NCI-H345 treated with DMSO at 0.1 percent for 48 hours (cell line): ENCODE measurements around the gene TMEM176B.

Experiments used
- DNase-seq: peaks from one replicate; lab custom pipeline; 2025; ENCODE audit not compliant: unreplicated experiment; lab: John Stamatoyannopoulos, UW

TMEM176B gene

GRCh38 chr7:150799741-150800580 lies at the start of gene TMEM176B:
Gene TMEM176B (minus strand): TSS chr7:150800364. CDS start chr7:150796569, 3,795 bp downstream.
- DNase-seq, result no peak

GRCh38 chr7:150849204-150849775 lies 49.1 kb upstream of the TMEM176B start:
- DNase-seq, result no peak

DNA sequence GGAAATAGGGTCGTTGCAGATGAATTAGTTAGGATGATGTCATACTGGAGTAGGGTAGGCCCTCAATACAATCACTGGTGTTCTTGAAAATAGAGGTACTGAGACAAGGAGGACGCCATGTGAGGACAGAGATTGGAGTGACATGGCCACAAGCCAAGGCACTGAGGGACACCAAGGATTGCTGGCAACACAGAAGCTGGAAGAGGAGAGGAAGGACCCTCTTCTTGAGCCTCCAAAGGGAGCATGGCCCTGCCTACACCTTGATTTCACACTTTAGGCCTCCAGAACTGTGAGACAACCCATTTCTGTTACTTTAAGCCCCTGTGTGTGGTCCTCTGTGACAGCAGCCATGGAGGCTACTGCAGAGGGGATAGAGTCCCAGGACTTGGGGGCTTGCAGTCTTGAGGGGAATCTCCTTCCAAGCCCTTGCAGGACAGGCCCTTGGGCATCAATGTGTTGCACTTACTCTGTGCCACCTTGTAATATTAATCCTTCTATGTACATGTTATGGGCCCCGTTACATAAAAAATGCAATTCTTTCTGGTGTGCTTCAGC lies 48.5 kb upstream of the TMEM176B start:
- no peak for DNase-seq

DNA sequence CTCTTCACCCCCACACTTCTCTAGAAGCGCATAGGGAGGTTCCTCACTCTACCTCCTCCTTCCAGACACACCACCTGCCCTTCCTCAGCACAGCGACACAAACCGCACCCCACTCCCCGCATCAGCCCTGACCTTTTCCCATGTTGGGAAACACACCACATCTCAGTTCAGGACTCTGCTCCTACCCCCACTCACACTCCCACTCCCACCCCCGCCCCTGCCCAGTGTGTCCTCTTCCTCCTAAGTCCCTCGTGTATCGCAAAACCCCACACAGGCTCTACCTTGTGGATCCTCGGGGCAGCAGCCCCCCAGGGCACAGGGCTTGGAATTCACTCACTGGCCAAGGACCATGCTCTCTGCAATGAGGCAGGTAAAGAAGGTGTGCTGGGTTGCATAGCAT lies 47.9 kb upstream of the TMEM176B start:
- no peak for DNase-seq

DNA sequence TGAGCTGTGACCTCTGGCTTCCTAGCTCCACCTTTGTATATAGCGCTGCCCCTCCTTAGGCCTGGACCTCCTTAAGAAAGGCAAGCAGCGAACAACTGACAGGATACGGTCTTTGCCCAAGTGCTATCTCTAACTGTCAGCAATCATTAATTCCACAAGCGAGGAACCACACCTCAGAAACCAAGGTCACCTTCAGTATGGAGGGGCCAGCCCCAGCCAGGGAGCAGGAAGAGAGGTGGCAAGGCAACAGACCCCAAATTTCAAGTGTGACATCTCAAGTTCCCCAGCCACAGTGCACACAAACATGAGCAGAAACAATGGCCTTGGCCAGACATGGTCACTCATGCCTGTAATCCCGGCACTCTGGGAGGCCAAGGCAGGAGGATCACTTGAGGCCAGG lies 47.4 kb upstream of the TMEM176B start:
- no peak for DNase-seq

- DNase-seq, result no peak
Observed at GRCh38 chr7:150846291-150847115, 46.3 kb upstream of the TMEM176B start.

- DNase-seq, result no peak
Observed at GRCh38 chr7:150845421-150845861, 45.3 kb upstream of the TMEM176B start.

DNA sequence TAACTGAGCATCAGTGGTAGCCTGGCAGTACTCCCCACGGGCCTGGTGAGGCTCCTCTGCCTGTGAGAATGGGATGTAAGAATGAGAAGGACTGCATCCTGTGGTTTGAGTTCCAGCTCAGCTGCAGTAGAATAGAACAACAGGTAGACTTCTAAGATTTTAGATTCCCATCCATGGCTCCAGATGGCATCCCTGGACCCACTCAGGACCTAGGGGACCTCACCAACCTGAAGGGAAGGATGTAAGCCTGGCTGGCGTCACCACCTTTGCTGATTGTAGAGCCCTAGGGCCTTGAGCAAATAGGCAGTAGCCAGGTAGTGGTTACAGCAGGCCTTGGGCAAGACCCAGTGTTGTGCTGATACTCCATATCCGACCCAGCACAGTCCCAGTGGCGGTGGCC lies 42.6 kb upstream of the TMEM176B start:
- no peak for DNase-seq

DNA sequence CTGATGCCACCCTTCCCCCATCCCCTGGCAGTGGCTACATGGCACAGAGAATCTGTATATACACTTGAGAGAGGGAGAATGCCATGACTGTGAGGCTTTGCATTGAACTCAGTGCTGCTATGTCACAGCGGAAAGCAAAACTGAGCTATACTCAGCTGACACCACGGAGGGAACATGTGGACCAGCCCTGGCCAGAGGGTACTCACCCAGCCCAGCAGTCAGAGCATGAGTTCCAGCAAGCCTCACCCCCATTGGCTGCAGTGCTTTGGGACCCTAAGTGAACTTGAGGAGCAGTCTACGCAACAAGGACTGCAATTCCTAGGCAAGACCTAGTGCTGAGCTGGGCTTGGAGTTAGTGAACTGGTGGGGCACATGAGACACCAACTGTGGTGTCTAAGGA lies 41.9 kb upstream of the TMEM176B start:
- DNase-seq, result no peak

- no peak for DNase-seq
Observed at GRCh38 chr7:150838965-150839650, 38.9 kb upstream of the TMEM176B start.

DNA sequence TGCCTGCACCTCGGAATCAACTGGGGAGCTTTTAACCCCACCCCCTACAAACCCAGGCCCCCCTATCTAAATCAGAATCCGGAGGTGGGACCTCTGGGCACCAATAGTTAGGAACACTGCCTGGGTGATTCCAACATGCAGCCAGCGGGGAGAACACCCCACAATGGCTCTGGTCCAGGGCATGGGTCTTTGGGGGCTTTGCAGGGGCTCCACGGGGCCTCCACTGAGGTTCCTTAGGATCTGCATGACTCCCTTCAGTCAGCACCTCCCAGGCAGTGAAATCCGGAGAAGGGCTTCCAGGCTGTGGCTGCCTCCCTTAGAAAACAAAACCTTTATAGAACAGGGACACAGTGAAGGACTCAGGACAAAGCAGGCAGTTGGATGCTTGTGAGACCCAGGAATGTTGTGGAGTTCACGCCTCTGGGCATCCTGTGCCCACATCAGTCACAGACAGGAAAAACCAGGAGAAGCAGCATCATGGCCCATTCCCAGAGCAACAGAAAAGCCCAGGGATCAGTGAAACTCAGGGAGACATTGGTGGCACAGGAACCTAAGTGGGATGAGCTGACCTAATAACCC lies 35.6 kb upstream of the TMEM176B start:
- no peak for DNase-seq

DNA sequence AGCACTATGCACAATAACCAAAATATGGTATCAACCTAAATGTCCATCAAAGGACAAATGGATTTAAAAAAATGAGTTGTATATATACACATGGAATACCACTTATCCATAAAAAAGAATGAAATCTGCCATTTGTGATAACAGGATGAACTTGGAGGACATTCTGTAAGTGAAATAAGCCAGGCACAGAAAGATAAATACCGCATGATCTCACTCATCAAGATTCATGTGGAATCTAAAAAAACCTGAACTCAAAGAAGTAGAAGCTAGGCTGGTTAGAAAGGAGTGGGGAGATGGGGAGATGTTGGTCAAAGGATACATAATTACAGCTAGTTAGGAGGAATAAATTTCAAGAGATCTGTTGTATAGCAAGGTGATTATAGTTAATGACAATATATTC lies 34.9 kb upstream of the TMEM176B start:
- no peak for DNase-seq

DNA sequence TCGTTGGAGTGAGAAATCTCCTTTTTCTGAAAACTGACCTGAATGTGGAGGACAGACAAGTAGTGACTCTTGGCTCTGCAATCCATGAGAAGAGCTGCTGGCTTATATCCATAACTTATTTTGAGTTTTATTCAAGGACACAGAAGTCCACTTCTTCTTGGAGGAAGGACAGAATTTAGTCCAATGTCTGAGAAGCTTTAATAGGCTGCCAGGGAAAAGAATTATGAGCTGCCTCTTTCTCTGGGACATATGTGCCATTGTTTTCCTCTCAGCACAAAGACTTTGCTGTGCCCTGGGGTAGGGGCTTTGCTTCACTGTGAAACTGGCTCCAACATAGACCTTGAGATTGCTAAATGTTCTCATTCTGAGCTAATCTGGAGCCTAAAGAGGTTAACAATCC lies 31.7 kb upstream of the TMEM176B start:
- no peak for DNase-seq

- DNase-seq, result no peak
Observed at GRCh38 chr7:150830937-150831336, 30.8 kb upstream of the TMEM176B start.

GRCh38 chr7:150829426-150829825 lies 29.3 kb upstream of the TMEM176B start:
- no peak for DNase-seq

GRCh38 chr7:150828384-150828783 lies 28.2 kb upstream of the TMEM176B start:
- no peak for DNase-seq

DNA sequence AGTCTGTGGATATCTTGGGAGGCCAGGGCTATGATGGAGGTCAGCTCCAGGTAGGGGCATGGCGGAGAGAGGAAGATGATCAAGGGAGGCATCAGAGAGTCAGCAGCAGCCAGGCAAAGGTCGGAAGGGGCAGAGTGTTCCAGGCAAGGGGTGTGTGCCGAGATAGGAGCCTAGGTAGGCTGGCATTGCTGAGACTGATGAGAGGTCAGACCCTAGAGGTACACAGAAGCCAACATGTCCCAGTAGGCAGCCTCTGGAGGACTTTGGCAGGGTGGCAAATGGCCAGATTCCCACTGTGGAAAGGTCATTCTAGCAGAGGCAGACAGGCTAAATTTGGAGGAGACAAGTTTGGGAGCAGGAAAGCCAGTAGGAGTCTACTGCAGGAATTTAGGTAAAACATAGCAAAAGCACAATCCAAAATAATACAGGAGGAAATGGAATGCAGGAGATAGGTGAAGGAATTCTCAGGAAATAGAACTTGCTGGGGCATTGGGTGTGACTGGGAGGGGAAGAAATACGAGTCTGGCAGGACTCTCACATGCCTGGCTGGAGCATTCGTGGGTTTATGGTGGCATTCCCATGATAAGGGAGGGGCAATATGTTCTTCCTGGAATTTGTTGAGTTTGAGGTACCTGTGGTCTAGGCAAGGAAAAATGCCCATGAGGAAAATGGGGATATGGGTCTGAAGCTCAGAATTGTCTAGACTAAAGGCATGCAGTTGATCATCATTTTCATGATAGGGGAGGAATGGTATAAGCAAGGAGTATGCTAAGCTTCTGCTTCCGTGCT lies 26.1 kb upstream of the TMEM176B start:
- DNase-seq, result no peak

- no peak for DNase-seq
Observed at GRCh38 chr7:150824379-150825177, 24.4 kb upstream of the TMEM176B start.
